ENCODE data around the gene MED12L. TPM values are rescaled to one million over a fixed set of nuclear protein-coding genes. Genes with fewer than 3 reads are reported as not detected.

MED12L gene
- total RNA-seq, 1 experiment from 2014 or later, result 6.4 TPM

DNA sequence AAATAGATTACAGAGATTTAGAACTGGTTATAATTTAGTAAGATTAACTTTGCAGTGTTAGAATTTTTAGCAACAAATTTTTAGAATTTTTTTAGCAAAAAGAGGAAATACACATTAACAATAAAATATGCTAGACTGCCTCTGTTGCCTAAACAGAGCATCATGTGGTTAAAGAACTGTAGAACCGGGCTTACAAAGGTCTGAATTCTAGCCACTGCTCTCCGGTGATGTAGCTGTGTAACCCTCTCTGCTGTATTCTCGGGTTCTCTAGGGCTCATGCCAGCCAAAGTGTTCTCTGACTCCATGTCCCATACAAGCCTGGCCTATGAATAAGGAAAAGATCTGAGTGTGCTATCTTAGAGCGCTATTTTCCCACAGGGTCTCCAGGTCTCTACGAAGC lies 302.0 kb downstream of the MED12L start:
- no peak overlapping the region for H2AFZ ChIP-seq (ENCODE audit: low read depth, low read length, poor library complexity, severe bottlenecking)
- no peaks in the 10 kb centered on the region for H3K9me3 ChIP-seq (ENCODE audit: control insufficient read depth in 1 of 2, insufficient read depth in 1 of 2, low read depth in 1 of 2, low read length in 2 of 2)
- no peaks in the 10 kb centered on the region for H3K36me3 ChIP-seq (ENCODE audit: control insufficient read depth in 1 of 2, insufficient read depth in 2 of 2, low read length in 2 of 2)
- no peak for TF ChIP-seq EGR1 (IDR thresholded peaks at IDR 0.05; ENCODE audit: low read depth)
- TF ChIP-seq, protein P1, sequence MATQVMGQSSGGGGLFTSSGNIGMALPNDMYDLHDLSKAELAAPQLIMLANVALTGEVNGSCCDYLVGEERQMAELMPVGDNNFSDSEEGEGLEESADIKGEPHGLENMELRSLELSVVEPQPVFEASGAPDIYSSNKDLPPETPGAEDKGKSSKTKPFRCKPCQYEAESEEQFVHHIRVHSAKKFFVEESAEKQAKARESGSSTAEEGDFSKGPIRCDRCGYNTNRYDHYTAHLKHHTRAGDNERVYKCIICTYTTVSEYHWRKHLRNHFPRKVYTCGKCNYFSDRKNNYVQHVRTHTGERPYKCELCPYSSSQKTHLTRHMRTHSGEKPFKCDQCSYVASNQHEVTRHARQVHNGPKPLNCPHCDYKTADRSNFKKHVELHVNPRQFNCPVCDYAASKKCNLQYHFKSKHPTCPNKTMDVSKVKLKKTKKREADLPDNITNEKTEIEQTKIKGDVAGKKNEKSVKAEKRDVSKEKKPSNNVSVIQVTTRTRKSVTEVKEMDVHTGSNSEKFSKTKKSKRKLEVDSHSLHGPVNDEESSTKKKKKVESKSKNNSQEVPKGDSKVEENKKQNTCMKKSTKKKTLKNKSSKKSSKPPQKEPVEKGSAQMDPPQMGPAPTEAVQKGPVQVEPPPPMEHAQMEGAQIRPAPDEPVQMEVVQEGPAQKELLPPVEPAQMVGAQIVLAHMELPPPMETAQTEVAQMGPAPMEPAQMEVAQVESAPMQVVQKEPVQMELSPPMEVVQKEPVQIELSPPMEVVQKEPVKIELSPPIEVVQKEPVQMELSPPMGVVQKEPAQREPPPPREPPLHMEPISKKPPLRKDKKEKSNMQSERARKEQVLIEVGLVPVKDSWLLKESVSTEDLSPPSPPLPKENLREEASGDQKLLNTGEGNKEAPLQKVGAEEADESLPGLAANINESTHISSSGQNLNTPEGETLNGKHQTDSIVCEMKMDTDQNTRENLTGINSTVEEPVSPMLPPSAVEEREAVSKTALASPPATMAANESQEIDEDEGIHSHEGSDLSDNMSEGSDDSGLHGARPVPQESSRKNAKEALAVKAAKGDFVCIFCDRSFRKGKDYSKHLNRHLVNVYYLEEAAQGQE (IDR thresholded peaks at IDR 0.05; ENCODE audit: low read depth), result no peak
- TF ChIP-seq EZH2 (IDR thresholded peaks at IDR 0.05), result no peak
- TF ChIP-seq SIN3A (IDR thresholded peaks at IDR 0.05; ENCODE audit: low read depth), result no peak
- TF ChIP-seq YY1 (IDR thresholded peaks at IDR 0.05; ENCODE audit: extremely low read depth, insufficient replicate concordance, low read depth, low read length), result no peak
- TF ChIP-seq ZFX (IDR thresholded peaks at IDR 0.05), result no peak
- TF ChIP-seq SP1 (IDR thresholded peaks at IDR 0.05; ENCODE audit: low read depth), result no peak
- H3K9ac ChIP-seq (ENCODE audit: low read length), result no peak overlapping the region
- CTCF ChIA-PET, result interaction anchor here (1.8 kb wide), 1 partner anchor 8 kb away, joined by 6 read pairs; no protein-coding TSS in a partner anchor
- RAD21 ChIA-PET (ENCODE audit: low non-redundant PET in 1 of 2, low total read pairs in 2 of 2, uncharacterized antibody in 2 of 2, unreplicated experiment in 2 of 2), result no interaction called here
- ATAC-seq, result no peak
- H3K27ac ChIP-seq (ENCODE audit: low read depth, low read length), result no peak overlapping the region
- H3K4me2 ChIP-seq (ENCODE audit: low read length), result no peak overlapping the region
- intact Hi-C loops (cut with micrococcal nuclease), result no loop called here
- H3K9me2 ChIP-seq (ENCODE audit: insufficient read depth), result no peaks in the 10 kb centered on the region
- H4K20me1 ChIP-seq (ENCODE audit: insufficient read depth), result no peaks in the 10 kb centered on the region
- POLR2A ChIA-PET, result no interaction called here
- H3K4me1 ChIP-seq (ENCODE audit: control insufficient read depth in 1 of 2, insufficient read depth in 2 of 2, low read length in 2 of 2), result no peaks in the 10 kb centered on the region
- H3K79me2 ChIP-seq (ENCODE audit: insufficient read depth, low read length), result no peaks in the 10 kb centered on the region
- H3K4me3 ChIP-seq (replicated peaks in 1 of 2; ENCODE audit: low read depth in 1 of 2, low read length in 2 of 2), result no peak overlapping the region
- no peaks in the 10 kb centered on the region for H3K27me3 ChIP-seq (ENCODE audit: insufficient read depth, low read length)
- no peak for DNase-seq (ENCODE audit: low read depth, low spot score)
- BruUV-seq (replicated peaks), result no TSS peak

DNA sequence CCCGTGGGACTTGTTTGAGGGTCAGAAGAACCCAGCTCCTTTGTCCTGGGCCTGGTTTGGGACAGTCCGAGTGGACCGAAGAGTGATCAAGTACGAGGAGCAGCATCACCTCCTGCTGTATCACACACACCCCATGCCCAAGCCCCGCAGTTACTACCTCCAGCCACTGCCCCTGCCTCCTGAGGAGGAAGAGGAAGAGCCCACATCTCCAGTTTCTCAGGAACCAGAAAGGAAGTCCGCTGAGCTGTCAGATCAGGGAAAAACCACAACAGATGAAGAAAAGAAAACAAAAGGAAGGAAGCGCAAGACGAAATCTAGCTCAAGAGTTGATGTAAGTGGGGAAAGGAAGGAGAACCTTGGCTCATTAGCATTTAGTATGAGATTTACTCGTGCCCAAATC lies 302.4 kb downstream of the MED12L start:
- no peaks in the 10 kb centered on the region for H3K27me3 ChIP-seq (ENCODE audit: insufficient read depth, low read length)
- H3K4me1 ChIP-seq (ENCODE audit: control insufficient read depth in 1 of 2, insufficient read depth in 2 of 2, low read length in 2 of 2), result no peaks in the 10 kb centered on the region
- H3K9me2 ChIP-seq (ENCODE audit: insufficient read depth), result no peaks in the 10 kb centered on the region
- ChIA-PET CTCF (interaction anchor here (1.8 kb wide), 1 partner anchor 8 kb away, joined by 6 read pairs; no protein-coding TSS in a partner anchor), POLR2A (no interaction called here), RAD21 (ENCODE audit: low non-redundant PET in 1 of 2, low total read pairs in 2 of 2, uncharacterized antibody in 2 of 2, unreplicated experiment in 2 of 2) (no interaction called here)
- DNase-seq (ENCODE audit: low read depth, low spot score) (no peak), ATAC-seq (no peak)
- H3K4me3 ChIP-seq (replicated peaks in 1 of 2; ENCODE audit: low read depth in 1 of 2, low read length in 2 of 2), result no peak overlapping the region
- intact Hi-C loops (cut with micrococcal nuclease), result no loop called here
- no peaks in the 10 kb centered on the region for H3K79me2 ChIP-seq (ENCODE audit: insufficient read depth, low read length)
- H3K36me3 ChIP-seq (ENCODE audit: control insufficient read depth in 1 of 2, insufficient read depth in 2 of 2, low read length in 2 of 2), result no peaks in the 10 kb centered on the region
- H3K9ac ChIP-seq (ENCODE audit: low read length), result no peak overlapping the region
- H2AFZ ChIP-seq (ENCODE audit: low read depth, low read length, poor library complexity, severe bottlenecking), result no peak overlapping the region
- no peak overlapping the region for H3K4me2 ChIP-seq (ENCODE audit: low read length)
- H4K20me1 ChIP-seq (ENCODE audit: insufficient read depth), result no peaks in the 10 kb centered on the region
- no peak overlapping the region for H3K27ac ChIP-seq (ENCODE audit: low read depth, low read length)
- no TSS peak for BruUV-seq (replicated peaks)
- no peaks in the 10 kb centered on the region for H3K9me3 ChIP-seq (ENCODE audit: control insufficient read depth in 1 of 2, insufficient read depth in 1 of 2, low read depth in 1 of 2, low read length in 2 of 2)
- TF ChIP-seq, protein P2, sequence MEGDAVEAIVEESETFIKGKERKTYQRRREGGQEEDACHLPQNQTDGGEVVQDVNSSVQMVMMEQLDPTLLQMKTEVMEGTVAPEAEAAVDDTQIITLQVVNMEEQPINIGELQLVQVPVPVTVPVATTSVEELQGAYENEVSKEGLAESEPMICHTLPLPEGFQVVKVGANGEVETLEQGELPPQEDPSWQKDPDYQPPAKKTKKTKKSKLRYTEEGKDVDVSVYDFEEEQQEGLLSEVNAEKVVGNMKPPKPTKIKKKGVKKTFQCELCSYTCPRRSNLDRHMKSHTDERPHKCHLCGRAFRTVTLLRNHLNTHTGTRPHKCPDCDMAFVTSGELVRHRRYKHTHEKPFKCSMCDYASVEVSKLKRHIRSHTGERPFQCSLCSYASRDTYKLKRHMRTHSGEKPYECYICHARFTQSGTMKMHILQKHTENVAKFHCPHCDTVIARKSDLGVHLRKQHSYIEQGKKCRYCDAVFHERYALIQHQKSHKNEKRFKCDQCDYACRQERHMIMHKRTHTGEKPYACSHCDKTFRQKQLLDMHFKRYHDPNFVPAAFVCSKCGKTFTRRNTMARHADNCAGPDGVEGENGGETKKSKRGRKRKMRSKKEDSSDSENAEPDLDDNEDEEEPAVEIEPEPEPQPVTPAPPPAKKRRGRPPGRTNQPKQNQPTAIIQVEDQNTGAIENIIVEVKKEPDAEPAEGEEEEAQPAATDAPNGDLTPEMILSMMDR (IDR thresholded peaks at IDR 0.05 in 2 of 3, conservative IDR thresholded peaks at IDR 0.05 in 1 of 3; ENCODE audit: borderline replicate concordance in 1 of 3, insufficient read depth in 1 of 3, low read depth in 2 of 3, low read length in 2 of 3), result no peak
- TF ChIP-seq RAD21 (IDR thresholded peaks at IDR 0.05; ENCODE audit: low read depth) (no peak), EZH2 (IDR thresholded peaks at IDR 0.05) (no peak), EGR1 (IDR thresholded peaks at IDR 0.05; ENCODE audit: low read depth) (no peak), CBX3 (IDR thresholded peaks at IDR 0.05; ENCODE audit: low read depth) (no peak), ELF1 (IDR thresholded peaks at IDR 0.05; ENCODE audit: borderline replicate concordance, low read depth) (no peak), FOSL1 (IDR thresholded peaks at IDR 0.05; ENCODE audit: low read depth) (no peak)
- TF ChIP-seq, protein P1 (IDR thresholded peaks at IDR 0.05; ENCODE audit: low read depth), result no peak
